Left ventricle myocardium inferior (tissue), 1 donor: ENCODE results near the gene SLC12A3. TPM values are rescaled to one million over a fixed set of nuclear protein-coding genes. Genes with fewer than 3 reads are reported as not detected.

ENCODE experiments used
- DNase-seq: peaks from one replicate; pipeline ENCODE4 v3.0.0-alpha.2; 2020
- H3K27ac ChIP-seq: fragments of 200-600 bp; replicated peaks from 2 replicates; pipeline ENCODE4 v1.8.0; 2021
- H3K27me3 ChIP-seq: fragments of 200-600 bp; 2 replicates; pipeline ENCODE4 v1.8.0; 2021; ENCODE audit warnings: low read depth
- H3K36me3 ChIP-seq: fragments of 200-600 bp; 2 replicates; pipeline ENCODE4 v1.8.0; 2021
- H3K4me1 ChIP-seq: fragments of 200-600 bp; 2 replicates; pipeline ENCODE4 v1.8.0; 2021
- H3K4me3 ChIP-seq: fragments of 200-600 bp; 2 replicates; pipeline ENCODE4 v1.8.0; 2021; ENCODE audit warnings: mild to moderate bottlenecking, moderate library complexity
- H3K9me3 ChIP-seq: fragments of 200-600 bp; replicated peaks from 2 replicates; pipeline ENCODE4 v1.8.0; 2021
- intact Hi-C: fragments of 100-400 bp; cut with micrococcal nuclease; formaldehyde crosslinking; loops from one replicate; pipeline ENCODE4 v1.11.0; 2022
- total RNA-seq: library from RNA; stranded (reverse); fragmentation: NEBNext Ultra II Directional; extraction: Animal tissue kit (Norgen Biotek cat#: 25700); gene quantifications from one replicate; pipeline ENCODE4 v1.2.1, GENCODE V29; 2021
- TF ChIP-seq, protein P1 (sequence below): fragments of 200-600 bp; IDR thresholded peaks from 2 replicates; pipeline ENCODE4 v1.8.0; 2021; ENCODE audit warnings: antibody characterized with exemption, mild to moderate bottlenecking, borderline replicate concordance
- donor health status: DM: no; HTN: yes; CAD: no; lungs with severe emphysema.

SLC12A3 gene
- total RNA-seq, 1 donor from 2014 or later: not detected

DNA sequence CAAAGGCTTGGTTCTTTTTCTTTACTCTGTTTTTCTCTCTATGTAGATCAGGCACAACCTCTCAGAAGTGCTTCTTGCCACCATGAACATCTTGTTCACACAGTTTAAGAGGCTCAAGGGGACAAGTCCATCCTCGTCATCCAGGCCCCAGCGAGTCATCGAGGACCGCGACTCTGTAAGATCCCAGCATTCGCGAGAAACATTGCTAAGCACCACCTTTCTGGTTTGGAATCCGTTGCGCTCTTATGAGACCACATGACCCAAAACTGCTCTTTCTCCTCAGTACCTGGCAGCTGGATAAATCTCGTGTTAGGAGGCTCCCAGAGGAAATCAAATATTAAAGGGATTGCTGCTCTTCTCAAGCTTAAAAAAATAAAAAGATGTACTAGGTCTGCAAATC, 23.3 kb upstream of the SLC12A3 start:
- intact Hi-C loops: no loop called here
- TF ChIP-seq, protein P1, sequence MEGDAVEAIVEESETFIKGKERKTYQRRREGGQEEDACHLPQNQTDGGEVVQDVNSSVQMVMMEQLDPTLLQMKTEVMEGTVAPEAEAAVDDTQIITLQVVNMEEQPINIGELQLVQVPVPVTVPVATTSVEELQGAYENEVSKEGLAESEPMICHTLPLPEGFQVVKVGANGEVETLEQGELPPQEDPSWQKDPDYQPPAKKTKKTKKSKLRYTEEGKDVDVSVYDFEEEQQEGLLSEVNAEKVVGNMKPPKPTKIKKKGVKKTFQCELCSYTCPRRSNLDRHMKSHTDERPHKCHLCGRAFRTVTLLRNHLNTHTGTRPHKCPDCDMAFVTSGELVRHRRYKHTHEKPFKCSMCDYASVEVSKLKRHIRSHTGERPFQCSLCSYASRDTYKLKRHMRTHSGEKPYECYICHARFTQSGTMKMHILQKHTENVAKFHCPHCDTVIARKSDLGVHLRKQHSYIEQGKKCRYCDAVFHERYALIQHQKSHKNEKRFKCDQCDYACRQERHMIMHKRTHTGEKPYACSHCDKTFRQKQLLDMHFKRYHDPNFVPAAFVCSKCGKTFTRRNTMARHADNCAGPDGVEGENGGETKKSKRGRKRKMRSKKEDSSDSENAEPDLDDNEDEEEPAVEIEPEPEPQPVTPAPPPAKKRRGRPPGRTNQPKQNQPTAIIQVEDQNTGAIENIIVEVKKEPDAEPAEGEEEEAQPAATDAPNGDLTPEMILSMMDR: no peak
- DNase-seq: no peak
- H3K4me1 ChIP-seq: peaks cover under 1% of the 10 kb centered on the region
- no peaks in the 10 kb centered on the region for H3K9me3 ChIP-seq
- H3K27ac ChIP-seq: no peak overlapping the region
- peaks cover 75% of the 10 kb centered on the region for H3K36me3 ChIP-seq
- no peak overlapping the region for H3K4me3 ChIP-seq
- no peaks in the 10 kb centered on the region for H3K27me3 ChIP-seq

DNA sequence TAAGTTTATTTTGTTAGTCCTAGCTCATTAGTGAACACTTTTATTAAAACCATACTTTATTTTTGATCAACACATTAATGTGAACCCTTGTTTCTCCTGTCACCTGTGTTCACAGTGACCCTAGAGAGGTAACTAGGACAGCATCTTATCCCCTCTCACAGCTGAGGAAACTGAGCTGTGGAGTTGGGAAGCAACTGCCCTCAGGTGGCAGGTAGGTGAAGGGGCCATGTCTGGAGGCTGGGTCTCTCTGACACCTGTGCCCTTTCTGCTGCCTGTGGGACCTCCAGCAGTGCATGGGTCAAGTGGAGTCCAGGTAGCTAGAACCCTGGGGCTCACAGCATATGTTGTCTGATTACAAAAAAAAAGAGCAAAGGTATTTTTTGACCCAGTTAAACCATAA, 22.9 kb upstream of the SLC12A3 start:
- Histone ChIP-seq H3K4me3 (no peak overlapping the region), H3K36me3 (peaks cover 71% of the 10 kb centered on the region), H3K27ac (no peak overlapping the region), H3K27me3 (no peaks in the 10 kb centered on the region), H3K4me1 (peaks cover under 1% of the 10 kb centered on the region), H3K9me3 (no peaks in the 10 kb centered on the region)
- TF ChIP-seq, protein P1: no peak
- no peak for DNase-seq
- intact Hi-C loops: no loop called here

DNA sequence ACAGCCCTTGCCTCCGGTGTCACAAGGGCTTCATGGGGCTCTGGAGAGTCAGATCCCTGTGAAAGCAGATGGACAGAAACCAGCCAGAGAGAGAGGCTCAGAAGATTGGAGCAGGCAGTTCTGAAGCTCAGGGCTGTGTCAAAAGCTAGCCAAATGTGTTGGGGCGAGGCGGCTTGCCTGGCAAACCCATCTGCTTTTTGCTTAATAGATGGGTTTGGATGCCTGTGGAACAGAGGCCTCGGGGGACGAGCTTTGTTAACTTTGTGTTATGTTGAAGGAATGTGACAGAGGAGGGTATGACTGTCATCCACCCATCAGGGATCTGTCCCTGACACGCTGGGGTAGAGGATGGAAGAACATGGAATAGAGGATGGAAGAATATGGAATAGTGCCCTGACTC, 21.0 kb upstream of the SLC12A3 start:
- TF ChIP-seq, protein P1: no peak
- H3K27me3 ChIP-seq: no peaks in the 10 kb centered on the region
- H3K4me1 ChIP-seq: peaks cover 20% of the 10 kb centered on the region
- peaks cover 53% of the 10 kb centered on the region for H3K36me3 ChIP-seq
- no peak overlapping the region for H3K27ac ChIP-seq
- no peak overlapping the region for H3K4me3 ChIP-seq
- H3K9me3 ChIP-seq: no peaks in the 10 kb centered on the region
- DNase-seq: no peak
- intact Hi-C loops: no loop called here

DNA sequence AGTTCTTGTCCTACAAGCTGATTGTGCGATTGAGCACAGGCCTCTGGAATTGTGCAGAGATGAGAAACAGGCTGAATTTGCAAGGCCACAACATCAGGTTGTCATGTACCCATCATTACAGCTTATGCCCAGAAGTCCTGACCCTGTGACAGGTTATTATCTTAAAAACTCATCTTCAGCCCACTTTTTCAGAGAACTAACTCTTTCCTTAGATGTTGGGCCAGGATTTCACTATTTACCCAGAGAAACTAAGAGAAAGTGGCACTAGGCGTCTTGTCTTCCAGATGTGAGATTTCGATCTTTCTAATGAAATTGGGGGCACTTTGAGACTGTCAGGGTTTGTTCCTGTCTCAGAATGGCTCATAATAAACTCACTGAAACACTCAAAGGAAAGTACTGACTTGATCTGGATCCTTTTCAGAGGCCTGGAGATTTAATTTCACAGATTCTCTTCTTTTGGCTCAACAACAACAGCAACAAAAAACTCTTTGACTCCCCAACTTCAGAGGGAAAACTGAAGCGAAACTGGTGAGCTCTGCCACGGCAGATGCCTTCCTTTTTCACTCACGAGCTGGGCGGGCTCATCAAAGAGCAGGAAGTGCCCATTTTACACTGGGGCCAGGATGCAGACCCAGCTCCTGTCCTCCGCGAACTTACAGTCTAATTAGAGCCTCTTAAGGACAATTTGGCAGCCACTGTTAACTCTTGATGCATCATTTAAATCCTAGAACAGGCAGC, 17.7 kb upstream of the SLC12A3 start:
- Histone ChIP-seq H3K36me3 (peaks cover 29% of the 10 kb centered on the region), H3K9me3 (no peaks in the 10 kb centered on the region), H3K4me3 (no peak overlapping the region), H3K4me1 (peaks cover 21% of the 10 kb centered on the region), H3K27ac (no peak overlapping the region), H3K27me3 (no peaks in the 10 kb centered on the region)
- intact Hi-C loops: no loop called here
- TF ChIP-seq, protein P1: no peak
- no peak for DNase-seq

DNA sequence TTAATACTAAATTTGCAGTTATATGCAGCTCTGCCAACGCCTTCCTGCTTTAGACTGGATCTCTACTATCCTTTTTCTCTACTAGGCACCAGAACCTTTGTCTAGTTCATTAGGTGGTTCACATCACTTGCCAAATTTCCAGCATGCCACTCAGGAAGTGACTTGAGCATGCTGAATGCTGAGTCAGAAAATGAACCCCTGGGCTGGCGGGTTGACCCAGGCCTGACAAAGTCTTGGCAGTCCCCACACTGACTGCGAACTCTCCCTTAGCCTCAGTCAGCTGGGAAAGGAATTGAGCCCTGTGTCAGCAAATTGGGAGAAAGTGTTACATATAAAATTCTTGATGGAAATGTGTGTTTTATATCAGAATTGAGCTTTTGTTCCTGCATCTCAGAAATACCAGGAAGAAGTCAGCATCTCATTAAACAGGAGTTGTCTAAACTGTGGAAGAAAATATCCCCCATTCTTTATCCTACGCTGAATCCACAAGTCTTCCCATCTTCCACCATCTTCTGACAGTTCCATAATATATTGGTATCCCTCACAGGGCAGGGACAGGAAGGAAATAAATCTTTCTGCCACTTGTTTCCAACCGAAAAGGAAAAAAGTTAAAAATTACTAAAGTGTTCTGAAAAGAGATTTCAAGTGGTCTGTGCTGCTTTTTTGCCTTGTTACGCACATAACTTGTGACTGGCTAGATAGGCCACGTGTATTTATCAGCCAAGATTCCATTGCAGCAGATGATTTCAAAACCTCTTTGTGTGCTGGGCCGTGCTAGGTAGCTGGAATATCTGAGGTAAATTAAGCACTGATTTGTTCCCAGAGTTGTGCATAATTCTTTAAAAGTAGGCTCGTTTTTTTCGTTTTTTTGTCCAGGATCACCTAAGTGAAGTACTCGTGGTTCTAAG, 16.7 kb upstream of the SLC12A3 start:
- peaks cover 21% of the 10 kb centered on the region for H3K4me1 ChIP-seq
- TF ChIP-seq, protein P1: no peak
- peaks cover 21% of the 10 kb centered on the region for H3K36me3 ChIP-seq
- H3K9me3 ChIP-seq: no peaks in the 10 kb centered on the region
- H3K27me3 ChIP-seq: no peaks in the 10 kb centered on the region
- intact Hi-C loops: no loop called here
- no peak overlapping the region for H3K27ac ChIP-seq
- no peak overlapping the region for H3K4me3 ChIP-seq
- no peak for DNase-seq
